ENCODE results near the gene ARHGEF7.

ARHGEF7 gene

DNA sequence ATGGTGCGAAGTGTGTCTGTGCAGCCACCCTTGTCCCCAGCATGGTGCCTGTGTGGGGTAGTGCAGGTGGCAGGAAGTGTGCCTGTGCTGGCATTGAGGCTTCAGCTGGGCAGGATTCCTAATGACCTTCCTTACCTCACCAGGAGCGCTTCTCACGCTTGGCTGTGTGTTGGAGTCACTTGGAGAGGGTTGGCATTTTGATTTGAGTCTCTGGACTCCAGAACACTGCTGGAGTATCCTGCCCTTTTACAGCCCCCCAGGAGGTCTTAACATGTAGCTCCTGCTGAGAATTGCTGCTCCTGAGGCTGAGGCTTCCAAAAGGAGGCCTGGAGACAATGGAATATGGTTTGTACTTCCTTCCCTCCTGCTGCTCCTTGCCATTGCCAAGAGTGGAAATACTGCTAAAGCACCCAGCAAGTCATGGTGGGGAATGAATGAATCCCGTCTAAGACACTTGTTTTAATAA is 87.1 kb downstream of the ARHGEF7 start:
- no peak for DNase-seq

DNA sequence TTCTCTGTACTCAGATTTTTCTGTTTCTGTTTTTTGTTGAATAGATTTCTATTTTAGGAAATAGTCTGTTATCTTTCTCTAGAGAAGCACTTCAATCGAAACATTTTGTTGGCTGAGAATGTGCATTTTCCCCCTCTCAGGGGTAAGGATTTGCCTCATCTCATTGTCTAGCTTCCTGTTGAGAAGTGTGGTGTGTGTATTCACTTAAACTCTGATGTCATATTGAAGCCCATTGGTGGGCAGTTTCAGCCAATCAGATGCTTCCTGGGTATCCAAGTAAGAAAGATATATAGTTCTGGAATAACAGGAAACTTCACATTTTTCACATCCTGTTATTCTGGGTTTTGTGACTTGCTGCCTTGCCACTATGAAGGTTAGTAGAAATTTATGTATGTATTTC is 87.6 kb downstream of the ARHGEF7 start:
- no peak for DNase-seq

DNA sequence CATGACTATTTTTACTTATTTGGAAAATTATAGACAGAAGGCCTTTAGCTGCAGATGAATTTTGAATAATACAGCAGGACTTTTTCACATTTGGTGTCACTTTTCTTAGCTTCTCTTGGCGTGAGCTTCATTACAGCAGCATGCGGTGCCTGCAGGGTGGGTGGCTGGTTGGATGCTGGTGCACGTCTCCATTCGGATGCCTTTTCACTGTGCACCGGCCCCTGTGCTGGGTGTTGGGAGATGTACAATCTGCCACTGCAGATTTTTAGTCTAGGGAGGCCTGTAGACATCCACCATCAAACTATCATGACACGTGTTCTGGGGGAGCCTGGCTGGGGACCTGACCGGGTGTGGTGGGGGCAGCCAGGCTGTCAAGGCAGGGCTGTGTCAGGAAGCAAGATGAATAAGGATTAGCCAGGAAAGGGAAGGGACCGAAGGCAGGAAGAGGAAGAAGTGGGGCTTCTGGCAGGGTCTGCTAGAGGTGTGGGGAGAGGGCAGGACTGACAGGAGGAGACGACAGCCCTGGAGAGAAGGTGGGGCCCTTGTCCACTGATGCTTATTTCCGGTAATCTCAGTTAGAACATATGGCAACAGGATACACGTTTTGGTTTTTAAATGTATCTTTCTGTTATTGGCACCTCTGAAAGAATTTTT is 88.8 kb downstream of the ARHGEF7 start:
- DNase-seq = no peak

DNA sequence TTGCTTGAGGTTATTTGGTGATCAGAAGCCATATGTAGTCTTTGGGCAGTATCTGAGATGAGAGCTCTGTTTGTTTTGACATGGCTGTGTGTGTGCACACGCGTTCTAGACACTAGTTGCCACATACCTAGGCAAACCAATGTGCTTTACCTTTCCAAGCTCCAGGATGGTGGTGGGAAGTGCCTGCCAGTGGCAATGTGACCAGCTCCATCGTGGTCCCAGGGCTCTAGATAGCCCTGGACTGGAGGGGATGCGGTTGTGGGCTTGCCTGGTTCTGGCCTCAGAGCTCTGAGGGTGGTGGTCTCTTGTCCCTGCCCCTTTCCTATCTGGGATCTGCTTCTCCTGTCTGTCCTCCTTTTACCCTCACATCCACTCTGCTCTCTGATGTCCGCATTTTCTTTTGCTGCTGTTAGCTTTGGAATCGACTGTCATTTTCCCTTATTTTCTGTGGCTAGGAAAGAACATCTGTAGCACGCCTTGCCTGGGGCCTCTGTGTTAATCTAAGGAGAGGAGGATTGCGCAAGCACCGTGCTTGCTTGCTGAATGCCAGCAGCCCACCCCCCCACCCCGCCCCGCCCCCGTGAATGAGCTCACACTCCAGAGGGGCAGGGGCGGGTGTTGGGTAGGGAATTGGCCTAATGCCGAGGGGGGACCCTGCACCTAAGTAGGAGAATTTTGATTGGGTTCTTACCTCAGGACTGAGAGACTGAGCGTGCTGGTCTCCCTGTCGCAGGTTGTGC is 89.5 kb downstream of the ARHGEF7 start:
- DNase-seq = no peak

DNA sequence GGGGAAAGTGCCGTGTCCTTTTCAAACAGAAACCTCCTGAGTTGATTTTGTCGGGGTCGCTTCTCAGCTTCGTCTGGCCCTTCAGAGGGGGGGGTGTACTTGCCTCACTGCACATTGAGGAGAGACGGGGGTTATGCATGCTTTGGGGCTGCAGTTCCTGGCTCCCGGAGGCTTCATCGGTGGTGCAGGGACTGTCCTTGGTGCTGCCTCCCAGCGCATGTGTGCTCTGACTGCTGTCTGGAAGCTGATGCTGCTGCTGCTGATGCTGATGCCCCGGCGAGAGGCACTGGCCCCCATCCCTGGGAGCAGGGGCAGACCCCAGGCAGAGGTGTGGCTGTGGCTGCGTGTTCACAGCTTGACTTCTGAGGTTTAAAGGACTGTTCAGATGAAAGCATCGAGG is 91.0 kb downstream of the ARHGEF7 start:
- DNase-seq = no peak

DNA sequence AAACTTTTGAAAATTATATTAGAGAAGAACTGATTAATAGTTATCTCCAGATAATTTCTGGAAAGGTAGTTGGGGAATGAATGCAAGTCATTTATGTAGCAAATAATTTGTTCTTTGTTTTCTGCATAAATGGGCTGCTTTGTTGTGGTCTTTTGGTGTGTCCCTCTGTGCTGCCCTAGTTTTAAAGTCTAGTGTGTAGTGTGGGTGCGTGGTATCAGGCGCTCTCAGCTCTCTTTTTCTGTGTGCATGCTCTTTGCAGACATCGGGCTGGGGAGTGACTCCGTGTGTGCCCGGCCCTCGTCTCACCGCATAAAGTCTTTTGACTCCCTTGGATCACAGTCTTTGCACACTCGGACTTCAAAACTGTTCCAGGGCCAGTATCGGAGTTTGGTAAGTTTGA is 94.5 kb downstream of the ARHGEF7 start:
- DNase-seq = no peak

DNA sequence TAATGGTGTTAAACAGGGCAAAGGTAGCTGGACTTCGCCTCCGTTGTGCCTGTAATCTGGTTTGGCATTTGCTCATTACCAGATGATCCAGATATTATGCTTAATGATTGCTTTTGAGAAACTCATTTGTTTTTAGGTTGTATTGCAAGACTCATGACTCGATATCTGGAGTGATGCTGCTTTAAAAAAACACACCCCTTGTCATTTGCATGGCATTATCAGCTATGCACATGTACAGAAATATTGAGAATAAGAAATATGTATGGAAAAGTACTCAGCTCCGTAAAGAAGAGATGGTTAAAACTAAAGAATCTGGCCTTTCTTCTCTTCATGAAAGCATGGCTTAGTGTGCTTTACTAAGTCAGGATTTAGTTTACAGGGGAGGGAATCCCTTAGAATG is 95.0 kb downstream of the ARHGEF7 start:
- DNase-seq = no peak

DNA sequence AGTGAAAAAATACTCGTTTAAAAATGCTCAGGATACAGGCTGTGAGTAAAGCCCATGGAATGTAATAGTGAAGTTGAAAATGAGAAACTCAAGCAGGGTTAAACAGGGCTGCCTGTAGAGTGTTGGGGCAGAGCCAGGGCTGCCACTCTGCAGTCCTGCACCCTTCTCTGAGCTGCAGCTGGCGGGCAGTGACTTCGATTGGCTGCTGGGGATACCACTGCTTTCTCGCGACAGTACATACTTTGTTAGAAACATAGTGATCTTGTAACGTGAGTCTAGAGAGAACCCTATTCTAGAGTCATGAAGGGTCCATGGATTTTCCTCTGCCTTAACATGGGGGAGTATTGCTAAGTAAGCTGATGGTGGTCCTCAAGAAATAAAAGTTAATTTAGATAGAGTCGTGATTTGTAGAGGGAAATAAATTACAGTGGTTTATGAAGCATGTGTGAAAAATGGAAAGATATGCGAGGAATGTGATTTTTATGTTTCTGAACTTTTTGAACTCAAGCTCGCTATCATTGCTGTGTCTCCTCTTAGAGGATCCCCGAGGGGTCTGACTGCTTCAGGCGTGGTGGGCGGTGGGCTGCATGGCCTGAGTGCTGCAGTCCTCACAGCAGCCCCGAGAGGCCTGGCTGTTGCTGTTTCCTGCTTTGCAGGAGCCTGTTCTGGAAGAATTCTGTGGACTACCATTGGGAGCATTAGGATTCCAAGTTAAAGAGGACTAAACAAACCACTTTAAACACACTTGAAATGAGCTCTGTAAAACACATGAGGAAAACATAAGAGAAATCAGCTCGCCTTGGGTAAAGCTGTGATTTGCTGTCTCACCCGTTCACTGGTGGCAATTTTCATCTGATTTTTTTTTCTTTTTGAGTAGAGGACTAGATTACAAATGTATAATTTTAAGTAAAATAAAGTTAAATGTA is 95.7 kb downstream of the ARHGEF7 start:
- no peak for DNase-seq

- DNase-seq = no peak
These were observed 96.8 kb downstream of the ARHGEF7 start for GRCh38 chr13:111211789-111212516.

DNA sequence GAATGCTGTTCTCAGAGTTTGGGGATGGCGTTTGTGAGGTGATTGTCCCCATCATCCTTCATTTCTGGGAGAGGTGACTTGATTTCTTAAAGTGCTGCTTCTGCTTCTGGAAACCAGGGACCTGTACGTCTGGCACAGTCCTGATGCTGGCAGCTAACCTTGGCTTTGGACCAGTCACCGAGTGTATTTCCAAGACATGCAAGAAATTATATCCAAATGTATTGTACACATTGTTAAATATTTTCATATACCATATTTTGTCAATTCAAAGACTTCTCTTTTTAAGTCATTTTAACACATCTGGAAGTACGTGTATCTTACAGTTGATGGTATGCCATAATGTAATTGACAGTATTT is 97.4 kb downstream of the ARHGEF7 start:
- DNase-seq = no peak

GRCh38 chr13:111213964-111214726 is 99.0 kb downstream of the ARHGEF7 start:
- peak; percentile 79 for DNase-seq

GRCh38 chr13:111215081-111216047 is 100.3 kb downstream of the ARHGEF7 start:
- peak; percentile 96 for DNase-seq

GRCh38 chr13:111216166-111216960 is 101.3 kb downstream of the ARHGEF7 start:
- DNase-seq = peak; percentile 79

DNA sequence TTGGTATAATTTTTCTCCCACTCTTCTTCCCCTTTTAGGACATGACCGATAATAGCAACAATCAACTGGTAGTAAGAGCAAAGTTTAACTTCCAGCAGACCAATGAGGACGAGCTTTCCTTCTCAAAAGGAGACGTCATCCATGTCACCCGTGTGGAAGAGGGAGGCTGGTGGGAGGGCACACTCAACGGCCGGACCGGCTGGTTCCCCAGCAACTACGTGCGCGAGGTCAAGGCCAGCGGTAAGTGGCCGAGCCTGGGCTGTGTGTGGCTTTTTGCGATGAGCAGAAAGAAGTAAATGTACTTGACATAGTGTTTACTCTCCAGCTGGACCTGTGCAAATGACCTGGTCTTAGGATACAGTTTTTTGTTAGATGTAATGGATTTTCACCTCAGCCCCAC is 102.5 kb downstream of the ARHGEF7 start:
- DNase-seq = no peak

DNA sequence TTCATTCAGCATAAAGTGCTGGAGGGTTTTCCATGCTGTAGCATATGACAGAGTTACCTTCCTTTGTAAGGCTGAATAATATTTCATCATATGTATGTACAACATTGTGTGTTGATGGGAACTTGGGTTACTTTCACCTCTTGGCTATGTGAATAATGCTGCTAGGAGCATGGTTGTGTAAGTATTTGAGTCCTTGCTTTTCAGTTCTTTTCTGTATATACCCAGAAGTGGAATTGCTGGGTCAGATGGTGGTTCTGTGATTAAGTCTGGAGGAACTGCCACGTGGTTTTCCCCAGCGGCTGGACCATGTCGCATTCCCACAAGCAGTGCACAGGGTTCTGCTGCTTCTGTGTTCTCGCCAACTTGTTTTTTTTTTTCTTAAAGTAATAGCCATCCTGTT is 104.2 kb downstream of the ARHGEF7 start:
- DNase-seq = no peak

GRCh38 chr13:111219950-111220349 is 104.8 kb downstream of the ARHGEF7 start:
- no peak for DNase-seq

DNA sequence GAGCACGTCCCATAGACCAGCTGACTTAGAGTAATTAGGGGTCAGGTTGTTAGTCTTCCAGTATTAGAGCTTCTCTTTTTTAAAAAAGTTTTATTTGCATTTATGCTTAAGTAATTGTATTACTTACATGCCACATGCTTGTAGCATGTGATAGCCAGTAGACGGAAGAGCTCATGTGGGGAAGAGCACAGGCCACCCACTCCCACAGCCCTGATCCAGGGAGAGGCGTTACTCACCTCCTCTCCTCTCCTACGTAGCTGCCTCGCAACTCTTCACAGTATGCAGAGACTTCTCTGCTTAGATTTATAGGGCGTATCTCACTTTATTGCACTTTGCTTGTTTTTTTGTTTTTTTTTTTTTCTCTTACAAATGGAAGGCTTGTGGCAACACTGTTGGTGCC is 110.1 kb downstream of the ARHGEF7 start:
- no peak for DNase-seq

DNA sequence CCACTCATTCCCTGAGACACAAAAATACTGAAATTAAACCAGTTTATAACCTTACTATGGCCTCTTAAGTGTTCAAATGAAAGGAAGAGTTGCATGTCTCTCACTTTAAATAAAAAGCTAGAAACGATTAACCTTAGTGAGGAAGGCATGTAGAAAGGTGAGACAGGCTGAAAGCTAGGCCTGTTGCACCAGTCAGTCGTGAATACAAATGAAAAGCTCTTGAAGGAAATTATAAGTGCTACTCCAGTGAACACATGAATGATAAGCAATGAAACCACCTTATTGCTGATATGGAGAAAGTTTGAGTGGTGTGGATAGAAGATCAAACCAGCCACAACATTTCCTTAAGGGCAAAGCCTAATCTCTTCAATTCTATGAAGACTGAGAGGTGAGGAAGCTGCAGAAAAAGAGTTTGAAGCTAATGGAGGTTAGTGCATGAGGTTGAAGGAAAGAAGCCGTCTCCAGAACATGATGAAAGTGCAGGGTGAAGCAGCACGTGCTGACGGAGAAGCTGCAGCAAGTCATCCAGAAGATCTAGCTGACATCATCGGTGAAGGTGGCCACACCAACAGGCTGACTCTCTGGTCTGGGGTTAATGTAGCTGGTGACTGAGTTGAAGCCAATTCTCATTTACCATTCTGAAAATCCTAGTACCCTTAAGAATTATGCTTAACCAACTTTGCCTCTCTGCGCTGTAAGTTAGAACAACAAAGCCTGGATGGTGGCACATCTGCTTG is 110.9 kb downstream of the ARHGEF7 start:
- DNase-seq = no peak

DNA sequence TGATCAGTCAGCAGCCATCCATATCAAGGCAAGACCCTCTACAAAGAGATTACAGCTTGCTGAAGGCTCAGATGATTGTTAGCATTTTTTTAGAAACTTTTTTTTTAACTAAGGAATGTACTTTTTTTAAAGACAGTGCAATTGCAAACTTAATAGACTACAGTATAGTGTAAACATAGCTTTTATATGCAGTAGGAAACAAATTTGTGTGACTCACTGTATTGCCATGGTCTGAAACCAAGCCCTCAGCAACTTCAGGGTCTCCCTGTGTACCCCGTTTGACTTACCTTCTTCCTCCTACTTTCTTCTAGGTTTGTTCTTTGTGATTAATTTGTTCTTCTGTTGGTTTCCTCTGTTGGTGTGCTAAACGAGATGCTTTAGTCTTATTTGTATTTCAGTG is 112.3 kb downstream of the ARHGEF7 start:
- DNase-seq = no peak
